Stimulated activated CD4-positive, alpha-beta T cell treated with anti-CD3 and anti-CD28 coated beads, Interleukin-1b, Interleukin-23, amount 100 ng/mL, for 1 hour (primary cell): Measurements from ENCODE around the gene ITGA2.
A peak's percentile ranks its signal among the peaks of the same experiment; 100 is the strongest.
"Not testable (repeated sequence)": the region's sequence is repeated elsewhere in the genome, so short reads cannot be mapped to it uniquely, and the experiment has no call there.

Source experiments
- DNase-seq, 2 donors: peaks; one replicate each; pipeline ENCODE4 v3.0.0-alpha.2; 2020; ENCODE audit warnings: low read depth in 2 of 2

ITGA2 gene

DNA sequence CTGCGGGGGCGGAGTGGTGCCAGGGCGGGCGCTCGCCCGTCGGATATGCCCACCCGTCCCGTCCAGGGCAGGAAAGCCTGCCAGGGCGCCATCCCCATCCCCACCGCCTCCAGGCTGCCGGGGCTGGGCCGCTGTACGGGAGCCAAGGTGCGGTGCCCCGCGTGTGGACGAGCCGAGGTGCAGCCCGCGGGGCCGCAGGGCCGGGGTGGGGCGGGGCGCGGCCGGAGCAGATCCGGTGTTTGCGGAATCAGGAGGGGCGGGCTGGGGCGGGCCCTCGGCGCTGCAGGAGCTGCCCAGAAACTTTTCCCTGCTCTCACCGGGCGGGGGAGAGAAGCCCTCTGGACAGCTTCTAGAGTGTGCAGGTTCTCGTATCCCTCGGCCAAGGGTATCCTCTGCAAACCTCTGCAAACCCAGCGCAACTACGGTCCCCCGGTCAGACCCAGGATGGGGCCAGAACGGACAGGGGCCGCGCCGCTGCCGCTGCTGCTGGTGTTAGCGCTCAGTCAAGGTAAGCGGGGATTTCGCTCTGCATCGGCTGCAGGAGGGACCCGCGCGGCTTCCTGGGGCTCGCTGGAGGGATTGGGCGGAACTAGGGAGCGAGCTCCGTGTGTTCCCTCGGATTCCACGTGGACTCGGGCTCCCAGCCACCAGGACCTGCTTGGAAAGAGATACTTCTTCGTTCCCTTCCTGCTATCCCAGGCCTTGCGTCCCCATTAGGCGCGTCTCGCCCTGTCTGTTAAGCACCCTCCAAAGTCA, at the start of gene ITGA2:
Gene ITGA2, plus strand, starts transcription at position 328 of the 756 bp plus-strand sequence. Its CDS starts 117 bp downstream, at position 445.
- DNase-seq, result no peak

DNA sequence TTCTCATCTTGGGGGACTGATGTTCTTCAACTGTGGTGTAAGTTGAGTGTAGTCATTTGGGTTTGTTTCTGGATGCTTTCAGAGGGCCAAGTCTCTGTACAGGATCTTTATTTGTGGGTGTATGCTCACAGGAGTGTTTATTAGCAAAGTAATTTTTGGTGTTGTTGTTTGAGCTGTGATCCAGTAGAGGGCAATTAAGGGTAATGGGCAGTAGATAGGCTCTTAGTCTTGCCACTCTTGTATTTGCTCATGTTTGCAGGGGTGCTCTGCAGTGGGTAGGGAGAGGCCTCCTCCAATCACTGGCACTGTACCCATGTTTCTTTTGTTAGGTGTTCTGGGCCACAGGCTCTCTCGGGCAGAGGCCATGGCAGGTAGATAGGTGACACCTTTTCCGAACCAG, 45.9 kb upstream of the ITGA2 start:
- DNase-seq, result no peak

DNA sequence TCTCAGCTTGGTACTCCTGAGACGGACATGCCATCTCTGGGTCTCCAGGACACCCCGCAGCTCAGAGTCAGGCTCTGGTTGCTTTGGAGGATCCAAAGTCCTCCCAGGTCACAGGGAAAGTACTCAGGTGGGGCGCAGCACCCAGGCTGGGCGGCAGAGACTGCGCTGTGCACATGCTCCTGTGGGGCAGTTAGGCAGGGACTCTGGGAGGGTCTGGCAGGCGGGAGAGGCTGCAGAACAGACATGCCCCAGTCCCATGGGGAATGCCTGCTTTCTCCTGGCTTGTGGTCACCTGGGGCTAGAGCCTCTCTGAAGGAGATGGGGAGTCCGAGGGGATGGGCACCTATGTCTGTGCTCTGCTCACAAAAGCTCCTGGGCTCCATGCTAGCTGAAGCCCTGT, 45.3 kb upstream of the ITGA2 start:
- no peak for DNase-seq

DNA sequence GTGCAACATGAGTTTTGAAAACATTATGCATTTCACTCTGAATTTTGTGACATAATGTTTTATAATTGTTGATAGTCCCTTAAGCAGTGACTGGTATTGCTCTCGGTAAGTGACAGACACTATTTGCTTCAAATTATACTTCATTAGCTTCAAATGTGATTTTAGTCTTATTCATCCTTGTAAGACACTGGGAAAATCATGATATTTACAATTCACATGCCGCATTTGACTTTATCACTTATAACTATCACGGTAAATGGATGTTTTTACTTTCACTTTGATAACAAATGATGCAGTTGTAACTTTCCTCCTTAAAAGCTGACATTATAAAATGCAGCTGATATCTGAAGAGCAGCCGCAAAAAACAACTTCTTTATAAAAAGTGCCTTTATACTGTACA, 44.1 kb upstream of the ITGA2 start:
- DNase-seq, result no peak

DNA sequence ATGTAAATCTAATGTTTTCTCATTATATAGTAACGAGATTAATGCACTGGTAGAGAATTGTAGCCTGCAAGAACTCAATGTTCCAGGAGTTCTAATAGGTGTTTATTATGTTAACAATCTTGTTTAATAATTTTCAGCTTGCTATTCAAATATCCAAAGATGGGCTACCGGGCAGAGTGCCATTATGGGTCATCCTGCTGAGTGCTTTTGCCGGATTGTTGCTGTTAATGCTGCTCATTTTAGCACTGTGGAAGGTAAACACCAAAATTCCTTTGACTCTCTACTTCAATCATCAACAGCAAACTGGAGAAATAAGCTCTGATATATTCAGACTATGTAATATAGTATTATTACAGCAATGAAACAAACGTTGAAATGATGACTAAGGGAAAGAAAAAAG, 41.9 kb upstream of the ITGA2 start:
- no peak for DNase-seq

DNA sequence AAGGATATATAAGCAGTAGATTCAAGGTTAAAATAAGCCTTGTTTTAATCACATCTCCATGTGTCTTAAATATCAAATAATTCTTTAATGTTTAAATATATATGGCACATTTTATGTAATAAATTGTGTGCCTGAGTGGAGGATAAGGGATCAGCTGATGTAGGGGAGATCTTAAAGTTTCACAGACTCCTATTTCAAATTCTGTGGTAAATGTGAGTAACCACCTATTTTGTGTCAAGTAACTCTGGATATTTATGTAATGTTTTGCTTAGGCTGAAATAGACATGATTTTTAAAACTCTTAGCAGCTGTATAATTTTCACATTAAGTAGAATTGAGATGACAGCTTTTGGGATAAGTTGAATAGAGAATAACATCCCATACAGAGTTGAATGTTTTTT, 41.3 kb upstream of the ITGA2 start:
- no peak for DNase-seq

DNA sequence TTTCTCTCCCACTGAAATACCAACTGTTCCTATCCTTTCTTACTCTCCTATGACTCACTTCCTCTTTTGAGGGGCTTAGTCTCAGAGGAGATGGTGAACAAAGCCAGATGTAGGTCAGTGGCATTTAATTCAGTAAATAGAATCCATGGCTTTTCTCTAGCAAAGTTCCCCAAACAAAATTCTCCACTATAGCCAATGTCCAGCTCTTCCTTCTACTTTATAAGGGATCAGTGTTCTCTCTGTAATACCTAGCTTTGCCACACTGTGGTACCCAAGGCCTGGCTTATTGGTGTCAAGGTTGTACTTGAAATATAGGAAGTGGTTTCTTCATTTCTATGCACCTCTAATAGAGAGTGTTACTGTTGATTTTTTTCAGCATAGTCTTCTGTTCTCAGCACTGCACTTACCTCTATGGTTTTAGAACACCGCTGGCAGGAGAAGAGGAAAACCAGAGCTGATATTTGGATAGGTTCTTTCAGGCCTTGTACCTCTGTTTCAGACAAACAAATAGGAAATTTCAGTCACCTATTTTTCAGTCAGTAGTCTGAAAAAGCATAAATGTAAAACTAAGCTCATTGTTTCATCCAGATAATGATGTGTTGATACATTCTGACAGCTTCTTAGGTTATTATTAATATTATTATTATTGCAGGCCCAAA, 40.6 kb upstream of the ITGA2 start:
- peak in 1 of 2 donors; percentile 8 for DNase-seq

DNA sequence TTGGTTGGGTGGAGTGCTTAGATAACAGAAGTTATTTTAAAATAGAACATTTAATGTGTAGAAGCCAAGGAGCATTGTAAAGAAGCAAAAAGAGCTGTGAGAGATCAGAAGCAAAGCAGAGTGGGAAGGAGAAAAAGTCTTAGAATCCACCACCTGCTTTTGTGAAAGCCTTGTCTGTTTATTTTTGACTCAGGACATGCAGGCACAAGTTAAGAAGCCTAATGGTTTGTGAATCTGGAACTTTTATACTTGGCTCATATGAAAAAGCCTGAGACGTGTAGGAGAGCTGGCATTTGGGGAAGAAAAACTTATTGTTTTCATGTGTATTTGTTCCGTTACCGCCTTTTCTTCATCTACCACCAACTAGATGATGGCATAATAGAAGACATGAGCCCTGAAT, 38.5 kb upstream of the ITGA2 start:
- DNase-seq, result no peak

DNA sequence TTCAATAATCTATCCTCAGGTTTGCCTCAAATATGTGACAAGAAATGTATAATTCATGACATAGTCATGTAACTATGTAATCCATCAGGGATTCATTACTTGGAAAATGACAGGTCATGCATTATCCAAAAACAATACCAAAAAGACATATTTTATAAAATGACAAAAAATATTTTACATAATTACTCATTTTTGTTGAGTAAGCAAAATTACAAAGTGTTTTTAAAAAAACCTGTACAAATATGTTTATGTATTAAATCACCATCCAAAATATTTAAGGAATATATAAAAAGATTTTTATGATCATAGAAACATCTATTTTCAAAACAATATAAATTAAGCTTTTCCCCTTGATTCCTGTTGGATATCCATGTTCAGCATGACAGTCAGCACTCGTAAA, 36.7 kb upstream of the ITGA2 start:
- no peak for DNase-seq

DNA sequence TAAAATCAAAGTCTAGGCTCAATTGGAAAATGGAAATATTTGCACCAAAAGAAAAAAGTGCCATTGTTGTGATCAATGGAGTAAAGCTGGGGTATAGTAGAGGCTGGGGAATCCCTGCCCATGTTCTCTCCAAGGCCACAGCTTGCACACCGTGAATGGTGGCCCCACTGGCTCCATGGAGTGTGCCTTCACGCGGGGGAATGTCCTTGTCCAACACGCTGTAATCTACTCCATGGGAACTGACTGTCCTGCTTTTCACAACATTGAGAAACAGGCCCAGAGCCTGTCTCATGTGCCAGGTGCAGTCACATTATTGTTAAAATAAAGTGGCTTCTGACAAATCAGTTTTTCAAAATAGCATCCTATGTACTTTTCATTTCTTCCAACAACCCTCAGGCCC, 33.1 kb upstream of the ITGA2 start:
- no peak for DNase-seq

DNA sequence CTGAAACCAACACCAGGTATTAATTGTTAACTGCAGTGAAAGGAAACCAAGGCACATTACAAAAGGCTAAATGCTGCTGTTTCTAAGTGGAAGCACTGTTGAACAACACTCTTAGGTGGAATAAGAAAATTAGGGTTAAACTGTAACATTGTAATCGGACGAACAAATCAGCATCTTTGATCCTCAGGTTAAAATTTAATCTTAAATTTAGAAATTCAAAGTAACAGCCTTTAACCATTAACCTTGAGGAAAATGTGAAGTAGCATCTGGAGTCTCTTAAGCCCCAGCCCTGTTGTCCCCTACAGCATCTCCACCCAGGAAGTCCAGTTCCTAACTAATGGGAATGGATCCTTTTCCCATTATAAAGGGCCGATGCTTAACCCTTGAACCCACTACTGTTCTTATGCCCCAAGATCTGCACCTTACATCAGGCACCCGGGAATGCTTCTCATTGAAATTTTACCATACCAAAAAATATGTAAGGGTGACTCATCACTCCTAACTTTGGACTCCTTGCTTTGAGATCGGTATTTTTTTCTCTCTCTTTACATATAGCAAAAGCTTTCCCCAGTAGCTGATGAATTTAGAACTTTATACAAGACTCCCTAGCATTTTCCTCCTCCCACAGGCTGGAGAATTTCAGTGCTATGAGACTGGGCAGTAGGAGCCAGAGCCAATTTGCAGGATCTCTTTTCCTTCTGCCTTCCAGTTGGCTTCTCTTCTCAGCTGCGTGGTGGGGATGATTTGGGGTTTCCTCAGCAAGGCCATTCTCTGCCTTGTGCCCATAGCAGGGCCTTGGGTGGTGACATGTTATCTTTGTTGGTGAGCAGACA, 32.0 kb upstream of the ITGA2 start:
- DNase-seq, result no peak

DNA sequence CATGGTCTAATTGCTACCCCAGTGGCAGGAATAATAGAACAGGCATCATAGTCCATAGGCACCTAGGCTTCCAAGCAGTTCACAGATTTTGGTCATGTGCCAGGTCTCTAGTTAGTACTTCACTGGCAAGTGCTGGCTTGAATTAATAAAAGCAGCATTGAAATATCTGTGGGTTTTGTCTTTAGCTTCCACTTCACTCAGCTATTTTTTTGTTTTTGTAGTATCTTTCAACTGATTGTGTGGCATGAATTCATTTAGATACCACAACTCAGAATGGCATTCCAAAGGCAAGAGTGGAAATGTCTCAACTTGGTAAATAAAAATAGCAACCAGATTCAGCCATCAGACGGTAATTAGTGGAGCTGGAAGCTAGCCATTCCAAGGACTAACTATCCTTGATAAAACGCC, 27.9 kb upstream of the ITGA2 start:
- no peak for DNase-seq

DNA sequence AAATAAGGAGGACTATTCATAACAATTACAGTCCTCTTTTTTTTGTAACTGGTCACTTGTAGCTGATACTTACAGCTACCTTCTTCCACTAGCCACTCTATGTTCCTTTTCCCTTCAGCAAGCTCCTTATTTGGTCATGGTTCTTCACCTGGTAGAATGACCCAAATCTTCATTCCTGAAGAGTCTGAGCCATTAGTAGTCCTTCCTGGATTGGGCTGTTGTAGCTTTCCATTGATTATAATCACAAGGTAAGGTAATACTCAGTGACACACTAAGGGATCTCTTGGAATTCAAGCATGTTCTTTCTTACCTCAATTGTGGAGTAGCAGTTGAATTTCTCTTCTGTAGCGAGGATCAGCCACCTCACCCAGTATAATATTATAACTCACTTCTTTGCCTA, 25.5 kb upstream of the ITGA2 start:
- DNase-seq, result no peak

DNA sequence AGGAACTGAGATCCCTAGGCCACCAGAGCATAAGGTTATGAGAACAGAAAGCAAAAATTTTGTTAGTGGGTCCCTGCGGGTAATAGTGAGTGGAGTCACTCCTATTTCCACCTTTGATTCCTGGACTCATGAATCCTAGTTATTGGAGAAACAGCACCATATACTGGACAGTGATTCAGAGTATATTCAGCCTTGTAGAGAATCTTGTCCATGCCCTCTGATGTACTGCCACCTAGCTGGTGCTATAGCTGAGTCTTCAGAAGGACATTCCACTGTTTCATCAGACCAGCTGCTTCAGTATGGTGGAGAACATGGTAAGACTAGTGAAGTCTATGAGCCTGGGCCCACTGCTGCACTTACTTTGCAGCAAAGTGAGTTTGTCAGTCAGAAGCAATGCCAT, 25.0 kb upstream of the ITGA2 start:
- DNase-seq, result no peak

DNA sequence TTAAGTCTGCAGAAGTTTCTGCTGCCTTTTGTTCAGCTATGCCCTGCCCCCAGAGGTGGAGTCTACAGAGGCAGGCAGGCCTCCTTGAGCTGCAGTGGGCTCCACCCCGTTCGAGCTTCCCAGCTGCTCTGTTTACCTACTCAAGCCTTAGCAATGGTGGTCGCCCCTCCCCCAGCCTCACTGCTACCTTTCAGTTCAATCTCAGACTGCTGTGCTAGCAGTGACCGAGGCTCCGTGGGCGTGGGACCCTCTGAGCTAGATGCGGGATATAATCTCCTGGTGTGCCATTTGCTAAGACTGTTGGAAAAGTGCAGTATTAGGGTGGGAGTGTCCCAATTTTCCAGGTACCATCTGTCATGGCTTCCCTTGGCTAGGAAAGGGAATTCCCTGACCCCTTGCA, 13.0 kb upstream of the ITGA2 start:
- DNase-seq, result not testable (repeated sequence)

DNA sequence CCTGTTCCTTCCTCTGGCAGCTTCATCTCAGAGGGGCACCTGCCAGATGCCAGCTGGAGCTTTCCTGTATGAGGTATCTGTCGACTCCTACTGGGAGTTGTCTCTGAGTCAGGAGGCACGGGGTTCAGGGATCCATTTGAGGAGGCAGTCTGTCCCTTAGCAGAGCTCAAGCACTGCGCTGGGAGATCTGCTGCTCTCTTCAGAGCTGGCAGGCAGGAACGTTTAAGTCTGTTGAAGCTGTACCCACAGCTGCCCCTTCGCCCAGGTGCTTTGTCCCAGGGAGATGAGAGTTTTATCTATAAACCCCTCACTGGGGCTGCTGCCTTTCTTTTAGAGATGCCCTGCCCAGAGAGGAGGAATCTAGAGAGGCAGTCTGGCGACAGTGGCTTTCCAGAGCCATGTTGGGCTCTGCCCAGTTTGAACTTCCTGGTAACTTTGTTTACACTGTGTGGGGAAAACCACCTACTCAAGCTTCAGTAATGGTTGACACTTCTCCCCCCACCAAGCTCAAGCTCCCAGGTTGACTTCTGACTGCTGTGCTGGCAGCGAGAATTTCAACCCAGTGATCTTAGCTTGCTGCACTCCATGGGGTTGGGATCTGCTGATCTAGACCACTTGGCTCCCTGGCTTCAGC, 11.8 kb upstream of the ITGA2 start:
- no peak for DNase-seq

DNA sequence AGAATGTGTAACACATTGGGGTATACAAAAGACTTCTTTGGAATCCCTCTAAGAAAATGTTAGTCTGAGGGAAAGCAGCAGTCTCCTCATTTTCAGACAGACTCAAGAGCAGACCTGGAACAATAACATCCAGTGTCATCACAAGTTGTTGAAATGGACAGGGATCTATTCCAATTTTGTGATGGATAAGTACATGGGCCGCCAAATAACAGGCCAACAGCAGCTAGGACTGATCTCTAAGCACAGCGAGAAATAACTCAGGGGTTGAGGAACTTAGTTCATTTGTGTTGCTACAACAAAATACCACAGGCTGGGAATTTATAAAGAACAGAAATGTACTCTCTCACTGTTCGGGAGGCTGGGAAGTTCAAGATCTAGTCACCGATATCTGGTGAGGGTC, 7.6 kb upstream of the ITGA2 start:
- DNase-seq, result no peak

DNA sequence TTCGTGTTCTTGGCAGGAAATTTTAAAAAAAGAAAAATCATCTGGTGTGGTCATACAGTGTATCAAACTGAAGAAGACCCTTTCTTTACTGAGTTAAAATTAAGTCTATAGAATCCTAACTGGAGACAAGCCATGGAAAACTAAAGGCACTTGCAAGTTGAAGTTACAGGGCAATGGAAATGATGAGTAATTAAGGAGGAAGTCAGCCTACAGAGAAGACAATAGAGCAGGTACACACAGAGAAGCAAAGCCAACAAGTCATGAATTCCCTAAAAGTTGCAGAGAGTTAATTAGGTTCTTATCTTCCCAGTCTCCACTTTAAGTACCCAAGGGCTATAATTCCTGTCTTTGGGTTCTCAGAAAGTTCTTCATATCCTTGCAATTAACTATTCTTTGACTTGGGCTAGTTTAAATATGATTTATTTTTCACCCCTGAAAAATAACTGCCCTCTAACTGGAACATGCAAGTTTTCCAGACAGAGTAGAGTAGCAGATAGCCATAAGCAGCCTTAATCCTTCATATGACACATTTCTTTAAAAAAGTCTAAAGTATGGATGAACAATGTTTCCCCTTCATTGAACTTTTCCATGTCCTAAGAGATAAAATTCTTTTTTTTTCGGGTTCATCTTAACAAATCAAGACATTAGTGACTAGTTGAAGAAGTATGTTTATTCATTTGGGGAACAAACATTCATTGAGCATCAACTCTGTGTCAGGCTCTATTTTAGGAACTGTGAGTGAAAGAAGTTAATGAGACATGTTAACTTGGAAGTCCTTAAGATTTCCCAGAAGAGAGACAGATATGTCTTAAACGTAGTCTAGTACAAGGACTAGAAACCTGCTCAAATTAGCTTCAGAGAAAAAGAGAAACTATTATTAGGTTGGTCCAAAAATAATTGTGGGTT, 5.2 kb upstream of the ITGA2 start:
- DNase-seq, result no peak

DNA sequence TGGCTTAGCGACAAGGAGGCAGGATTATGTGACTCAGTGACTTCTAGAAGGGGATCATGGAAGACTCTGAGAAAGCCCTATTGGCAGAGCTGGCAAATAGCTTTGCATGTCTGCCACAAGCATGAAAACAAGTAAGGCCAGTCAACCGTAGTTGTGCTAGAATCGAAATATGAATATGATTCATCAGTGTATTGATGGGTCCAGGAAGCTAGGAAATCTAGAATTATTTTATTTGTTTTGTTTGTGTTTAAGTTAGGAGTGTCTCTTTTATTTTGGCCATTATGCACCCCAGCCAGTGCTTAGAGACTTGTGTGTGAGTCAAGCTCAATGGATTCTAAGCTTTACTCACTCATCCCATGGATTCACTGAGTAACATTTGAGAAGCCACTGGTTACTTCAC, 3.8 kb upstream of the ITGA2 start:
- DNase-seq, result no peak

DNA sequence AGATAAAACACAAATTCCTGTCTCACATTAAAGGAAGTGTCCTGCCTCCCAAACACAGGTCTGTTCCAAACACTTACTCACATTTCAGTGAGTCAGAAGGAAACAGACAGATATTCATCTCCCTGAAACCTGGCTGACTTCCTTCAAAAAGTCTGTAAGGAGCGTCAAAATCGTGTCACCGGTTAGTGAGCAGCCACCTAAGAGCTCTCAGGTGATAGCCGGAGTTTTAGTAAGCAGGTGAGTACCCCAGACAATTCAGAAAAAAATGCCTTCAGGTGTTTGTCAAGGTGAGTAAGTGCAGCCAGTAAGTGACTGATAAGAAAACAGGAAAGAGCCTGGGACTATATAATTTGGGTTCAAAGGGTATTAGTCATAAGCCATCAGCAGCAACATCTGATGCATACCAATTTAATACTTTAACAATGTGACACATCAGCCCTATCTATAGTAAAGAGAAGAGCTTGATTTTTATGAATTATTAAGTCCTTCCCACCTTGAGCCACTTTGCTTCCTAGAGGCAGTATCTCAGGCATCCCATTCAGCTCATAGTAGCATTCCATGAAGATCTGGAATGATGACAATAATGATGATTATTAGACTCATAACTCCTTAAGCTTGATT, 1.3 kb upstream of the ITGA2 start:
- DNase-seq, result no peak
